HEK293T (cell line): ENCODE results near the gene EED.

Experiments used
- CTCF ChIA-PET: fragments of 350-600 bp; formaldehyde crosslinking; extraction: SDS; loops from one replicate; lab custom pipeline; 2021; ENCODE audit warnings: antibody characterized with exemption, inconsistent platforms; lab: Yijun Ruan, JAX
- POLR2A ChIA-PET: fragments of 350-600 bp; formaldehyde crosslinking; extraction: SDS; loops from one replicate; lab custom pipeline; 2020; ENCODE audit warnings: antibody characterized with exemption, inconsistent platforms; lab: Yijun Ruan, JAX
- DNase-seq: peaks from one replicate; pipeline ENCODE4 v3.0.0; 2012; ENCODE audit warnings: mixed read lengths; ENCODE audit errors: extremely low spot score
- ARNT ChIP-seq: fragments of 450-650 bp; IDR thresholded peaks from 2 replicates; pipeline ENCODE4 v1.6.1; 2017; ENCODE audit warnings: mild to moderate bottlenecking
- BHLHE40 ChIP-seq: fragments of 450-650 bp; IDR thresholded peaks from 2 replicates; pipeline ENCODE4 v1.6.1; 2016; ENCODE audit warnings: mild to moderate bottlenecking, moderate library complexity, borderline replicate concordance
- CTBP1 ChIP-seq: fragments of 450-650 bp; IDR thresholded peaks from 2 replicates; pipeline ENCODE4 v1.6.1; 2016; ENCODE audit warnings: borderline replicate concordance
- ELF4 ChIP-seq: fragments of 450-650 bp; IDR thresholded peaks from 2 replicates; pipeline ENCODE4 v1.6.1; 2017; ENCODE audit warnings: antibody characterized with exemption
- FOXA1 ChIP-seq: fragments of 450-650 bp; IDR thresholded peaks from 2 replicates; pipeline ENCODE4 v1.6.1; 2016; ENCODE audit warnings: mild to moderate bottlenecking
- FOXK2 ChIP-seq: fragments of 450-650 bp; IDR thresholded peaks from 2 replicates; pipeline ENCODE4 v1.6.1; 2016; ENCODE audit warnings: mild to moderate bottlenecking
- FOXM1 ChIP-seq: fragments of 450-650 bp; IDR thresholded peaks from 2 replicates; pipeline ENCODE4 v1.6.1; 2017; ENCODE audit warnings: mild to moderate bottlenecking, borderline replicate concordance
- HDGF ChIP-seq: fragments of 450-650 bp; IDR thresholded peaks from 2 replicates; pipeline ENCODE4 v1.6.1; 2017; ENCODE audit warnings: antibody characterized with exemption, borderline replicate concordance
- L3MBTL2 ChIP-seq: fragments of 450-650 bp; conservative IDR thresholded peaks from 2 replicates; pipeline ENCODE4 v1.6.1; 2016; ENCODE audit warnings: mild to moderate bottlenecking
- LEF1 ChIP-seq: fragments of 450-650 bp; IDR thresholded peaks from 2 replicates; pipeline ENCODE4 v1.6.1; 2017; ENCODE audit warnings: mild to moderate bottlenecking, borderline replicate concordance
- NFRKB ChIP-seq: fragments of 450-650 bp; IDR thresholded peaks from 2 replicates; pipeline ENCODE4 v1.6.1; 2016; ENCODE audit warnings: mild to moderate bottlenecking, moderate library complexity
- SP1 ChIP-seq: fragments of 450-650 bp; IDR thresholded peaks from 2 replicates; pipeline ENCODE4 v1.6.1; 2017
- SUZ12 ChIP-seq: fragments of 450-650 bp; IDR thresholded peaks from 2 replicates; pipeline ENCODE4 v1.6.1; 2016; ENCODE audit warnings: mild to moderate bottlenecking
- TARDBP ChIP-seq: fragments of 450-650 bp; IDR thresholded peaks from 2 replicates; pipeline ENCODE4 v1.6.1; 2016
- ZNF384 ChIP-seq: fragments of 450-650 bp; IDR thresholded peaks from 2 replicates; pipeline ENCODE4 v1.6.1; 2016
- TF ChIP-seq, protein P1 (sequence below): fragments of 450-650 bp; IDR thresholded peaks from 2 replicates; pipeline ENCODE4 v1.6.1; 2016

EED gene

DNA sequence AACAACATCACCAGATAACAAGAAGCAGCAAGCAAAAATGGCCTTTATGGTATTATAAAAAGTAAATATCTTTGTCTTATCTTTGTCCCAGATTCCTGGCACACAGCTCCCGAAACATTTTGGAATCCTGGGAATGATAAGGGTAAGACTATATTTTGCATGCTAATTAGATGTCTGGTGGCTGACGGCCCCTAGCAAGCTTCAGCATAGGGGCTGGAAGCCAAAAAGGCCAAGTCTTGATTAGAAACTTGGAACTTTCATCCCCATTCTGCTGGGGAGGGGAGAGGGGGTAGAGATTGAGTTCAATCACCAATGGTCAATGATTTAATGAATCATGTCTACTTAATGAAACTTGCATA lies 38.2 kb upstream of the EED start:
- CTCF ChIA-PET, result no interaction called here
- POLR2A ChIA-PET, result no interaction called here
- DNase-seq, result no peak

DNA sequence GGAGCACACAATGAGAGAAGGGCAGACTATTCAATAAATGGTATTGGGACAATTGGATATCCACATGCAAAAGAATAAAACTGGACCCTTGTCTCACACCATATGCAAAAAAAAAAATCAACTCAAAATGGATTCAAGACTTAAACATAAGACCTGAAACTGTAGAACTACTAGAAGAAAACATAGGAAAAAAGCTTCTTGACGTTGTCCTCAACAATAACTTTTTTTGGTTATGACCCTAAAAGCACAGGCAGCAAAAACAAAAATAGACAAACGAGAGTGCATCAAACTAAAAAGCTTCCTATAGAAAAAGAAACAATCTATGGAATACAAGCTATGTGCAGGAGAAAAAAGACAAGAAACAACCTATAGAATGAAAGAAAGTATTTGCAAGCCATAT lies 37.1 kb upstream of the EED start:
- TF ChIP-seq HDGF (no peak), NFRKB (no peak), CTBP1 (no peak), FOXA1 (no peak), LEF1 (no peak), SUZ12 (no peak), ELF4 (no peak), FOXK2 (no peak), SP1 (no peak), L3MBTL2 (no peak), BHLHE40 (no peak), ZNF384 (no peak), FOXM1 (no peak), ARNT (no peak)
- TF ChIP-seq, protein P1, sequence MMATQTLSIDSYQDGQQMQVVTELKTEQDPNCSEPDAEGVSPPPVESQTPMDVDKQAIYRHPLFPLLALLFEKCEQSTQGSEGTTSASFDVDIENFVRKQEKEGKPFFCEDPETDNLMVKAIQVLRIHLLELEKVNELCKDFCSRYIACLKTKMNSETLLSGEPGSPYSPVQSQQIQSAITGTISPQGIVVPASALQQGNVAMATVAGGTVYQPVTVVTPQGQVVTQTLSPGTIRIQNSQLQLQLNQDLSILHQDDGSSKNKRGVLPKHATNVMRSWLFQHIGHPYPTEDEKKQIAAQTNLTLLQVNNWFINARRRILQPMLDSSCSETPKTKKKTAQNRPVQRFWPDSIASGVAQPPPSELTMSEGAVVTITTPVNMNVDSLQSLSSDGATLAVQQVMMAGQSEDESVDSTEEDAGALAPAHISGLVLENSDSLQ, result no peak
- ChIA-PET CTCF (interaction anchor here (0.6 kb wide), 1 partner anchor 187 kb away, joined by 4 read pairs; no protein-coding TSS in a partner anchor), POLR2A (no interaction called here)
- no peak for DNase-seq

More for the DNA sequence above, 38.2 kb upstream of the EED start:
- TF ChIP-seq FOXM1 (no peak), SUZ12 (no peak), FOXK2 (no peak), ZNF384 (no peak), CTBP1 (no peak), BHLHE40 (no peak), SP1 (no peak), FOXA1 (no peak), L3MBTL2 (no peak), TARDBP (no peak), NFRKB (no peak), ELF4 (no peak), HDGF (no peak), ARNT (no peak)
- TF ChIP-seq, protein P1, result no peak

DNA sequence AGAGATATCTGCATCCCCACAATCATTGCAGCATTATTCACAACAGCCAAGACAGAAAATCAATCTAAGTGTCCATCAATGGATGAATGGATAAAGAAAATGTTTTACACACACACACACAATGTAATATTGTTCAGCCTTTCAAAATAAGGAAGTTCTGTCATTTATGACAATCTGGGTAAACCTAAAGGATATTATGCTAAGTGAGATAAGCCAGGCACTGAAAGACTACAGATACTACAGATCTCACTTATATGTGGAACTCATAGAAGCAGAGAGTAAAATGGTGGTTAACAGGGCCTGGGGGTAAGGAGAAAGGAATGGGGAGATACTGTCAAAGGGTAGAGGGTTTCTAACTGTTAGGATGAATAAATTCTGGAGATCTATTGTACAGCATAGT lies 36.0 kb upstream of the EED start:
- CTCF ChIA-PET, result no interaction called here
- DNase-seq, result no peak
- TF ChIP-seq CTBP1, result no peak
- TF ChIP-seq, protein P1, result no peak
- no peak for TF ChIP-seq LEF1
- no peak for TF ChIP-seq ELF4
- TF ChIP-seq FOXK2, result no peak
- TF ChIP-seq L3MBTL2, result no peak
- no peak for TF ChIP-seq BHLHE40
- no peak for TF ChIP-seq FOXA1
- TF ChIP-seq ARNT, result no peak
- no peak for TF ChIP-seq NFRKB
- TF ChIP-seq TARDBP, result no peak
- no peak for TF ChIP-seq ZNF384
- no peak for TF ChIP-seq SP1
- POLR2A ChIA-PET, result no interaction called here

DNA sequence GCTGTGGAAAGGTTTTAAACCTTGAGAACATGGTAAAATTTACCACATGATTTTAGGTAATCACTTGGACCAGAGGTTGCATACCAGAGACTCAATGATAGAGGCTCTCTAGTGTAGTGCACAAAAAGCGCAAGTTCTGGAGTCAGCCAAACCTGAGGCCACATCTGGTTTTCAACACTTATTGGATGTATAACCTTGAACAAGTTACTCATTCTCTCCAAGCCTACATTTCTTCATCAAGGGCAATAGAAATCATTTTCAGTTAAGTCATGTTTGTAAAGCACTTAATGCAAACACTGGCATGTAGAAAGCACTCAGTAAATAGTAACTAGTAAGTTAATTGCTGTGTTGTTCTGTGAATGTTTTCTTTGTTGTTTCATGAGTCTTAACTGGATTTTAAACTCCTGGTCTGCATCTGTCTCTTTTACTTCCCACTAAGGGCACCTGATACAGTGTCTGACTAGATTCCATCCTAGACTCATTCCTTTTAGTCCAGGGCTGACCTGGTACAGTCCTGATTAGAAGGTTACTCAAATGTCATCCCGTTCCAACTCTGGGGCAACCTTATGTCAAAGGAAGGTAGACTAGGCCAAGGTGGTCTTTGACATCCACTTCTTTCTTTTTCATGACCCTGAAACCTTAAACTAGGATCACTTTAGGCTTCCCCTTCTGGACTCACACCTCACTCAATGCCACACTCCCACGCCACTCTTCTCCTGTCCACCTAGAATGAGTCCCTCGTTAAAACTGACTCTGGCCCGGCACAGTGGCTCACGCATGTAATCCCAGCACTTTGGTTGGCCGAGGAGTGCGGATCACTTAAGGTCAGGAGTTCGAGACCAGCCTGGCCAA lies 34.5 kb upstream of the EED start:
- CTCF ChIA-PET, result no interaction called here
- DNase-seq, result no peak
- POLR2A ChIA-PET, result no interaction called here
- TF ChIP-seq ZNF384 (no peak), FOXA1 (no peak), BHLHE40 (no peak), ELF4 (no peak), SUZ12 (no peak), TARDBP (no peak), ARNT (no peak), LEF1 (no peak), FOXM1 (no peak), L3MBTL2 (no peak)
- TF ChIP-seq, protein P1, result no peak

DNA sequence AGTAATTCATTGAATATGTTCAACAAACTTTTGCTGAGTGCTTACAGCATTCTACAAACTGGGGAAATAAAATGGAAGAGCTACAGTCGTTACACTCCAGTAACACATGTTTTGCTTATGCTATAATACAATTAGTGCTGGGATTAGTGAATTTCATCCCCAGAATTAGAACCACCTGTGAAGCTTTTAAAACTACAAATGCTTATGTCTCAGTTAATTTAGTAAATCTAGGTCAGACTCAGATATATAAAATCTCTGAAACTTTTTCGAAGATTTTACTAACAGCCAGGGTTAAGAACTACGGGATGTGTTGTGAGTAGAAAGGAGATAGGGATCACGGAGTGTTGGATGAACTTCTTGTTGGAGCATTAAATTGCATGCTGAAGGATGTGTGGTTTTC lies 33.7 kb upstream of the EED start:
- TF ChIP-seq FOXM1 (no peak), HDGF (no peak), TARDBP (no peak), FOXA1 (no peak), CTBP1 (no peak), ZNF384 (no peak), ARNT (no peak), L3MBTL2 (no peak), ELF4 (no peak), LEF1 (no peak), NFRKB (no peak), SUZ12 (no peak), SP1 (no peak), FOXK2 (no peak), BHLHE40 (no peak)
- TF ChIP-seq, protein P1, result no peak
- DNase-seq, result no peak
- ChIA-PET CTCF (interaction anchor here (1.0 kb wide), 1 partner anchor 356 kb away, joined by 3 read pairs; the partner anchor contains the start of gene CCDC83), POLR2A (no interaction called here)
